ENCODE measurements around the gene GUCY2C. TPM values are rescaled to one million over a fixed set of nuclear protein-coding genes. Genes with fewer than 3 reads are reported as not detected.

Gene GUCY2C
- total and polyA plus RNA-seq, 10 of the 15 experiments (the other 5 are each of a cell fraction or from before 2014, with no cell fraction given) = 0.08 to 0.60 (median 0.17) TPM

- intact Hi-C loops (cut with micrococcal nuclease; ENCODE audit: unreplicated experiment) = no loop called here
- no peak overlapping the region for H3K4me3 ChIP-seq
- H3K79me2 ChIP-seq (ENCODE audit: control insufficient read depth, insufficient read depth, low read length) = no peaks in the 10 kb centered on the region
- CTCF ChIA-PET = no interaction called here
- H3K9ac ChIP-seq (ENCODE audit: control insufficient read depth, insufficient read depth, low read length) = no peak overlapping the region
- no peaks in the 10 kb centered on the region for H3K4me1 ChIP-seq (ENCODE audit: control insufficient read depth, insufficient read depth, low read length)
- 46% methylated on average over 6 of the region's 6 CpGs for WGBS (ENCODE audit: insufficient coverage, insufficient replicate concordance, low lambda C conversion rate, missing lambda C conversion rate)
- no peak for TF ChIP-seq IKZF2 (IDR thresholded peaks at IDR 0.05)
- no peak for TF ChIP-seq KLF5 (IDR thresholded peaks at IDR 0.05; ENCODE audit: partially characterized antibody)
- TF ChIP-seq, protein P1, sequence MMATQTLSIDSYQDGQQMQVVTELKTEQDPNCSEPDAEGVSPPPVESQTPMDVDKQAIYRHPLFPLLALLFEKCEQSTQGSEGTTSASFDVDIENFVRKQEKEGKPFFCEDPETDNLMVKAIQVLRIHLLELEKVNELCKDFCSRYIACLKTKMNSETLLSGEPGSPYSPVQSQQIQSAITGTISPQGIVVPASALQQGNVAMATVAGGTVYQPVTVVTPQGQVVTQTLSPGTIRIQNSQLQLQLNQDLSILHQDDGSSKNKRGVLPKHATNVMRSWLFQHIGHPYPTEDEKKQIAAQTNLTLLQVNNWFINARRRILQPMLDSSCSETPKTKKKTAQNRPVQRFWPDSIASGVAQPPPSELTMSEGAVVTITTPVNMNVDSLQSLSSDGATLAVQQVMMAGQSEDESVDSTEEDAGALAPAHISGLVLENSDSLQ (IDR thresholded peaks at IDR 0.05) = no peak
- TF ChIP-seq HSF1 (IDR thresholded peaks at IDR 0.05; ENCODE audit: low read depth, low read length) = no peak
- TF ChIP-seq CREB1 (IDR thresholded peaks at IDR 0.05; ENCODE audit: low read depth) = no peak
- no peak for TF ChIP-seq WRNIP1 (IDR thresholded peaks at IDR 0.05; ENCODE audit: borderline replicate concordance, low read depth, low read length)
- TF ChIP-seq BRCA1 (IDR thresholded peaks at IDR 0.05; ENCODE audit: low read depth, low read length) = no peak
- no peak for TF ChIP-seq CBFB (IDR thresholded peaks at IDR 0.05; ENCODE audit: low read depth)
- no peaks in the 10 kb centered on the region for H4K20me1 ChIP-seq (ENCODE audit: control insufficient read depth, insufficient read depth)
- no peak overlapping the region for H3K4me2 ChIP-seq (ENCODE audit: control insufficient read depth, insufficient read depth)
- no peak overlapping the region for H2AFZ ChIP-seq (ENCODE audit: control insufficient read depth, low read depth, low read length)
- RAD21 ChIA-PET (ENCODE audit: unreplicated experiment) = no interaction called here
- no peaks in the 10 kb centered on the region for H3K27me3 ChIP-seq (replicated peaks in 1 of 2; ENCODE audit: control insufficient read depth in 2 of 2, insufficient read depth in 2 of 2, low read length in 1 of 2)
- ATAC-seq (no peak), FAIRE-seq (no peak), DNase-seq (ENCODE audit: low read depth, low spot score) (no peak)
- POLR2A ChIA-PET = no interaction called here
- BruUV-seq (replicated peaks) = no TSS peak
- H3K9me3 ChIP-seq (replicated peaks; ENCODE audit: control insufficient read depth, insufficient read depth, low read length) = peaks cover 1% of the 10 kb centered on the region; the same call in 2 of the 3 replicates
- SMC1A ChIA-PET (ENCODE audit: uncharacterized antibody, unreplicated experiment) = interaction anchor here (1.1 to 1.6 kb wide), 2 partner anchors 8 to 37 kb away, joined by 3 to 5 read pairs; no protein-coding TSS in a partner anchor
- in situ Hi-C loops (cut with MboI) = no loop called here
- no peaks in the 10 kb centered on the region for H3K36me3 ChIP-seq (ENCODE audit: control insufficient read depth in 2 of 2, insufficient read depth in 2 of 2, low read length in 1 of 2)
- H3K27ac ChIP-seq (ENCODE audit: control insufficient read depth, insufficient read depth) = no peak overlapping the region
Measured at GRCh38 chr12:14731821-14732220, 35.4 kb upstream of the GUCY2C start.

Data from GM12878 (cell line).